CD4-positive, CD25-positive, alpha-beta regulatory T cell (primary cell): ENCODE measurements around the gene LIPH. TPM values are rescaled to one million over a fixed set of nuclear protein-coding genes. Genes with fewer than 3 reads are reported as not detected.
"Not testable (repeated sequence)": the region's sequence is repeated elsewhere in the genome, so short reads cannot be mapped to it uniquely, and the experiment has no call there.

Experiments used
- ATAC-seq, 2 donors: fragments of 150-1000 bp; cut with Tn5 transposase; one replicate each; pipeline ENCODE4 v1.10.0; 2021; ENCODE audit warnings: low read depth in 2 of 2, moderate number of reproducible peaks in 2 of 2, moderate library complexity in 1 of 2
- DNase-seq, 3 donors: peaks; one replicate each; pipeline versions ENCODE4 v3.0.0 to v3.0.0-alpha.2; 2012 to 2022; ENCODE audit warnings: mixed read lengths in 1 of 3
- H3K27ac ChIP-seq: one replicate; pipeline ENCODE4 v1.7.0; 2013; ENCODE audit warnings: mild to moderate bottlenecking, low read length; ENCODE audit not compliant: insufficient read depth, poor library complexity, severe bottlenecking
- H3K27me3 ChIP-seq: one replicate; pipeline ENCODE4 v1.7.0; 2013; ENCODE audit warnings: low read length; ENCODE audit not compliant: control insufficient read depth, insufficient read depth
- H3K36me3 ChIP-seq: one replicate; pipeline ENCODE4 v1.7.0; 2013; ENCODE audit warnings: mild to moderate bottlenecking, low read length, moderate library complexity; ENCODE audit not compliant: control insufficient read depth, insufficient read depth
- H3K4me1 ChIP-seq: 2 replicates; pipeline ENCODE4 v1.7.0; 2013; ENCODE audit warnings: mild to moderate bottlenecking, low read length; ENCODE audit not compliant: insufficient read depth, control insufficient read depth, poor library complexity, severe bottlenecking
- H3K4me3 ChIP-seq: one replicate; pipeline ENCODE4 v1.7.0; 2013; ENCODE audit warnings: low read depth, mild to moderate bottlenecking, low read length, moderate library complexity
- H3K9me3 ChIP-seq, 2 experiments: 1 replicate in 1 of 2; 2 replicates in 1 of 2; pipeline ENCODE4 v1.7.0; 2013; ENCODE audit warnings: low read length in 2 of 2, mild to moderate bottlenecking in 1 of 2, moderate library complexity in 1 of 2; ENCODE audit not compliant: control insufficient read depth in 2 of 2
- H3K27ac Mint-ChIP-seq, 3 donors: one replicate each; pipeline ENCODE4 v1.8.0; 2020 to 2022; ENCODE audit warnings: mild to moderate bottlenecking in 3 of 3, mixed read lengths in 3 of 3, moderate library complexity in 2 of 3
- H3K27me3 Mint-ChIP-seq: one replicate; pipeline ENCODE4 v1.8.0; 2022; ENCODE audit warnings: mild to moderate bottlenecking, mixed read lengths
- H3K36me3 Mint-ChIP-seq: one replicate; pipeline ENCODE4 v1.8.0; 2020; ENCODE audit warnings: mixed read lengths
- H3K4me1 Mint-ChIP-seq, 4 donors: one replicate each; pipeline ENCODE4 v1.8.0; 2020 to 2022; ENCODE audit warnings: mixed read lengths in 4 of 4, mild to moderate bottlenecking in 1 of 4
- H3K4me3 Mint-ChIP-seq, 4 donors: one replicate each; pipeline ENCODE4 v1.8.0; 2020 to 2022; ENCODE audit warnings: mild to moderate bottlenecking in 4 of 4, mixed read lengths in 4 of 4, moderate library complexity in 3 of 4
- H3K9me3 Mint-ChIP-seq, 7 donors: one replicate each; pipeline ENCODE4 v1.8.0; 2020 to 2022; ENCODE audit warnings: mixed read lengths in 7 of 7, mild to moderate bottlenecking in 3 of 7, moderate library complexity in 2 of 7
- polyA plus RNA-seq, 4 donors: library from polyadenylated mRNA; unstranded; fragments of 300-500 nt; fragmentation: Illumina TruSeq; gene quantifications; one replicate each; pipeline ENCODE4 v1.2.3, GENCODE V29; 2021
- total RNA-seq: library from RNA; stranded (reverse); gene quantifications from one replicate; pipeline ENCODE4 v1.2.3, GENCODE V29; 2022

Gene LIPH
- total and polyA plus RNA-seq, 5 donors from 2014 or later = not detected

DNA sequence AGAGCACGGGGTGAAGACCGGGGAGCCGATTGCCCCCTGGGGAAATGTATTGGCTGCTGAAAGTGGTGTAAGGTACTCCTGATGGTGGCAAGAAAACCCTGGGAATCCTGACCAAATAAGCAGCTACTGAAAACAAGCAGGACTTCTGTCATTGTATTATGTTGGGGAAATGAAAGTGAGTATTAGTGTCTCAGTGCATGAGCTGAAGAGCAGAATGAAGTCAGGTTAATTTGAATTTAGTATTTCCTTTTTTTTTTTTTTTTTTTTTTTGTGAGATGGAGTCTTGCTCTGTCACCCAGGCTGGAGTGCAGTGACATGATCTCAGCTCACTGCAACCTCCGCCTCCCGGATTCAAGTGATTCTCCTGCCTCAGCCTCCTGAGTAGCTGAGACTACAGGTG is 86.3 kb downstream of the LIPH start:
- H3K4me1 Mint-ChIP-seq, ATAC-seq, H3K4me1 ChIP-seq, DNase-seq, H3K27me3 ChIP-seq, H3K27ac Mint-ChIP-seq, H3K27me3 Mint-ChIP-seq, H3K36me3 ChIP-seq, H3K4me3 ChIP-seq, H3K4me3 Mint-ChIP-seq, H3K27ac ChIP-seq, H3K36me3 Mint-ChIP-seq, H3K9me3 Mint-ChIP-seq, H3K9me3 ChIP-seq: not testable (repeated sequence)

DNA sequence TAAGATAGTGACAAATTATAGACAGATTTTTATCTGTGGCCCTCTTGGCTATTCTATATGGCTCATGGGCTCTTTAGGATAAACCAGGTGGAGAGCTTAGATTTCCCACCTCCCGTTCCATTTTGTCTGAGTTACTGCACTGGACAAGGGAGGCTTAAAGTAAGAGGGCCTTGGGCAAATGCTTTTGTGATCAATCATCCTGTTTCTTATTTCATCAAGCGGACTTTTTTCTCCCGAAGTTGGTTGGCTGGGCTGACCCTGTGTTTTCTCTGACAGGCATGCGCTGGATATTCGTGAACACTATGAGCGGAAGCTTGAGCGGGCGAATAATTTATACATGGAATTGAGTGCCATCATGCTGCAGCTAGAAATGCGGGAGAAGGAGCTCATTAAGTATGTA is 86.9 kb downstream of the LIPH start:
- Mint-ChIP-seq H3K27ac (no peak overlapping the region), H3K36me3 (no peaks in the 10 kb centered on the region), H3K4me3 (no peak overlapping the region), H3K9me3 (no peaks in the 10 kb centered on the region), H3K4me1 (no peaks in the 10 kb centered on the region), H3K27me3 (peaks cover 5% of the 10 kb centered on the region)
- H3K27me3 ChIP-seq = no peaks in the 10 kb centered on the region
- no peaks in the 10 kb centered on the region for H3K9me3 ChIP-seq
- H3K36me3 ChIP-seq = no peaks in the 10 kb centered on the region
- H3K27ac ChIP-seq = no peak overlapping the region
- ATAC-seq = no peak
- no peak for DNase-seq
- H3K4me1 ChIP-seq = no peaks in the 10 kb centered on the region
- H3K4me3 ChIP-seq = no peak overlapping the region

DNA sequence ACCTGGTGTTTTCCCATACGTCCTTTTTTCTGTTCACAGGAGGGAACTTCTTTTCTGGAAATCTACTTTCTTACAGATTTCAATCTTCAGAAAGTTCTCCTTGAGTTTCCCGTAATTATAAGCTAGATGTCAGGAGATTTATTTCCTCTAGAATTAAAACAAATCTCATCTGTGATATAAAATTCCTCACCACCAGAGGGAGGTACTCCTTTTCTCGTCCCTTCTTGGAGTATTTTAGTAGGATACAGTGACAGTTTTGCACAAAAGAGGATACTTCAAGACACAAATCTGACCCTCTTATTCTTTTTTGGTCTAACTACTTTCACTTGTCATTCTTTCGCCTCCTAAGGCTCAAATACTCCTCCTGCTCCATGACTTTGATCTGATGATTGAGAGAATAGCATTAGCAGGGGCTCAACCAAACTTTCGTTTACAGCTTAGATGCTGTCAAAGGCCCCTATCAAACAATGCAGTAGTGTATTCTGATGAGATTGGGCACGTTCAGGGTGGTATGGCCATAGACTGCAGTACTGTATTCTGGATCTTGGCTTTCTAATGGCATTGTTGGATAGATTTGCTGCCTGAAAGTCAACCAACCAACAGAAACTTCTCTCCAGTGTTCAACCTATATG is 91.6 kb downstream of the LIPH start:
- Mint-ChIP-seq H3K4me3 (no peak overlapping the region), H3K36me3 (no peaks in the 10 kb centered on the region), H3K9me3 (no peaks in the 10 kb centered on the region), H3K27ac (no peak overlapping the region), H3K27me3 (peaks cover 5% of the 10 kb centered on the region), H3K4me1 (no peaks in the 10 kb centered on the region)
- H3K4me1 ChIP-seq = no peaks in the 10 kb centered on the region
- ATAC-seq (no peak), DNase-seq (peak in 1 of 3 donors; percentile 26)
- no peak overlapping the region for H3K4me3 ChIP-seq
- H3K36me3 ChIP-seq = no peaks in the 10 kb centered on the region
- H3K9me3 ChIP-seq = no peaks in the 10 kb centered on the region
- no peaks in the 10 kb centered on the region for H3K27me3 ChIP-seq
- no peak overlapping the region for H3K27ac ChIP-seq

DNA sequence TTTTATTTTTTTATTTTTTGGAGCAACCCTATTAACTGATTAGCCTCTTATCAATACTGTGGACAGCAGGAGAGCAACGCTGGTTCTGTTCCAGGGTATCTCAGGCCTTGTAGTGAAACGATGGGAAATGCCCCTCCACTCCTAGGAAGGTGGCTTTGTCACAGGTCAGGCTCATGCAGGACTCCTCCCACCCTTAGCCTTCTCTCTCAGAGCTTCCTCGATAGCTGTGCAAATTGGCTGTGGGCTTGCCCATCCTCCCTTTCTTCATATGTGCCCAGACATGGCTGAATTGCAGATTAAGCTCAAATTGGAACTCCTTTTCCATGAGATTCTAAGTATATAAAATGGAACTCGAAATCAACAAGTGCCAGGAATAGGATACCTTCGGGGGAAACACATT is 92.1 kb downstream of the LIPH start:
- H3K4me3 Mint-ChIP-seq = no peak overlapping the region
- no peak overlapping the region for H3K4me3 ChIP-seq
- H3K27ac Mint-ChIP-seq = no peak overlapping the region
- no peaks in the 10 kb centered on the region for H3K36me3 Mint-ChIP-seq
- H3K27ac ChIP-seq = no peak overlapping the region
- DNase-seq (no peak), ATAC-seq (no peak)
- no peaks in the 10 kb centered on the region for H3K4me1 ChIP-seq
- no peaks in the 10 kb centered on the region for H3K36me3 ChIP-seq
- no peaks in the 10 kb centered on the region for H3K9me3 Mint-ChIP-seq
- H3K27me3 ChIP-seq = no peaks in the 10 kb centered on the region
- H3K4me1 Mint-ChIP-seq = no peaks in the 10 kb centered on the region
- peaks cover 5% of the 10 kb centered on the region for H3K27me3 Mint-ChIP-seq
- H3K9me3 ChIP-seq = no peaks in the 10 kb centered on the region

DNA sequence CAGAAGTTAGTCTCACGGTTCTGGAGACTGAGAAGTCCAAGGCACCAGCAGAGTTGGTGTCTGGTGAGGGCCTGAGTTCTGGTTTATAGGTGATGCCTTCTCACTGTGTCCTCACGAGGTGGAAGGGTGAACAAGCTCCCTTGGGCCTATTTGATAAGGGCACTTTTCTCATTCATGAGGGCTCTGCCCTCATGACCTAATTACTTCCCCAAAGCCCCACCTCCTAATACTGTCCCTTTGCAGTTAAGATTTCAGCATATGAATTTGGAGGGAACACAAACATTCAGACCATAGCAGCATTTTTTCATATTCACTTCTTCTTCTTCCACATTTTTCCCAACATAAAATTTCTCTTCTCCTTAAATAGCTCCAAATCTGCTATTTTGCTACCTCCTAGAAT is 95.0 kb downstream of the LIPH start:
- DNase-seq (no peak), ATAC-seq (no peak)
- no peaks in the 10 kb centered on the region for H3K9me3 Mint-ChIP-seq
- Histone ChIP-seq H3K27me3 (no peaks in the 10 kb centered on the region), H3K4me1 (no peaks in the 10 kb centered on the region), H3K4me3 (no peak overlapping the region), H3K36me3 (no peaks in the 10 kb centered on the region), H3K27ac (no peak overlapping the region), H3K9me3 (no peaks in the 10 kb centered on the region)
- no peaks in the 10 kb centered on the region for H3K27me3 Mint-ChIP-seq
- H3K27ac Mint-ChIP-seq = no peak overlapping the region
- no peaks in the 10 kb centered on the region for H3K36me3 Mint-ChIP-seq
- H3K4me1 Mint-ChIP-seq = no peaks in the 10 kb centered on the region
- peak overlapping the region in 1 of 4 donors; percentile 21 for H3K4me3 Mint-ChIP-seq

Other genes starting within 250 kb of the LIPH start
- gene MAP3K13, start 189.5 kb downstream of the LIPH start, total RNA-seq = 3.7 TPM
- 10 to 100 TPM; 17.7 to 29.7 (median 22.3) TPM for gene MAP3K13, start 189.5 kb downstream of the LIPH start, polyA plus RNA-seq
- 22.0 TPM for gene TMEM41A, start 53.6 kb downstream of the LIPH start, total RNA-seq
- gene TMEM41A, start 53.6 kb downstream of the LIPH start, polyA plus RNA-seq = 10 to 100 TPM; 18.6 to 42.8 (median 22.7) TPM
- gene SENP2, start 33.7 kb upstream of the LIPH start, total RNA-seq = 51.7 TPM
- 10 to 100 TPM; 14.3 to 21.4 (median 17.3) TPM for gene SENP2, start 33.7 kb upstream of the LIPH start, polyA plus RNA-seq